NOMO-1 (cell line): ENCODE data around the gene TUFM.
"Not testable (repeated sequence)": the region's sequence is repeated elsewhere in the genome, so short reads cannot be mapped to it uniquely, and the experiment has no call there.

Experiments
- DNase-seq, 2 experiments: peaks; one replicate each; lab custom pipeline; 2025; ENCODE audit not compliant: unreplicated experiment in 2 of 2; lab: John Stamatoyannopoulos, UW

The TUFM gene

DNA sequence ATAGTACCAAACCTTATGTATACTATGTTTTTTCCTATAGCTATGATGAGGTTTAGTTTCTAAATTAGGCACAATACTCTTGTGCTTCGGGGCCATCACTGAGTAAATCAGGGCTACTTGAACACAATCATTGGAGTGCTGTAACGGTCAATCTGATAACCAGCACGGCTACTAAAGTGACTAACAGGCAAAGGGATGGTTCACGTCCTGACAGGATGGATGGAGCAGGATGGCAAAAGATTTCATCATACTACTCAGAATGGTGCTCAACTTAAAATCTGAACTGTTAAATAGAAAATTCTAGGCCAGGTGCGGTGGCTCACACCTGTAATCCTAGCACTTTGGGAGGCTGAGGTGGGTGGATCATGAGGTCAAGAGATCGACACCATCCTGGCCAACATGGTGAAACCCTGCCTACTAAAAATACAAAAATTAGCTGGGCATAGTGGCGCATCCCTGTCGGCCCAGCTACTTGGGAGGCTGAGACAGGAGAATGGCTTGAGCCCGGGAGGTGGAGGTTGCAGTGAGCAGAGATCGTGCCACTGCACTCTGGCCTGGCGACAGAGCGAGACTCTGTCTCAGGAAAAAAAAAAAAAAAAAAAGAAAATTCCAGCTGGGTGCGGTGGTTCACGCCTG is 7.0 kb downstream of the TUFM start:
- DNase-seq = no peak

DNA sequence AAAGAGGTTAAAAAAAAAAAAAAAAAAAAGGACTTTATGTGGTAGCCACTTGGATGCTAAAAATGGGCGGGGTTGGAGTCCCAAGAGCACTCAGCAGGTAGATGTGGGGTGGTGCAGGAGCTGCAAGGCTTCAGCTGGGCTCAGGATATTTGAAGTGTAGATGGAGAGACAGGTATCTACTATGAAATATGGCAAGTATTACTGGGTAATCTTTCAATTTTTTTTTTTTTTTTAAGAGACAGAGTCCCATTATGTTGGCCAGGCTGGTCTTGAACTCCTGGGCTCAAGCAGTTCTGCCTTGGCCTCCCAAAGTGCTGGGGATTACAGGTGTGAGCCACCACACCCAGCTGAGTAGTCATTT is 7.6 kb downstream of the TUFM start:
- no peak for DNase-seq

DNA sequence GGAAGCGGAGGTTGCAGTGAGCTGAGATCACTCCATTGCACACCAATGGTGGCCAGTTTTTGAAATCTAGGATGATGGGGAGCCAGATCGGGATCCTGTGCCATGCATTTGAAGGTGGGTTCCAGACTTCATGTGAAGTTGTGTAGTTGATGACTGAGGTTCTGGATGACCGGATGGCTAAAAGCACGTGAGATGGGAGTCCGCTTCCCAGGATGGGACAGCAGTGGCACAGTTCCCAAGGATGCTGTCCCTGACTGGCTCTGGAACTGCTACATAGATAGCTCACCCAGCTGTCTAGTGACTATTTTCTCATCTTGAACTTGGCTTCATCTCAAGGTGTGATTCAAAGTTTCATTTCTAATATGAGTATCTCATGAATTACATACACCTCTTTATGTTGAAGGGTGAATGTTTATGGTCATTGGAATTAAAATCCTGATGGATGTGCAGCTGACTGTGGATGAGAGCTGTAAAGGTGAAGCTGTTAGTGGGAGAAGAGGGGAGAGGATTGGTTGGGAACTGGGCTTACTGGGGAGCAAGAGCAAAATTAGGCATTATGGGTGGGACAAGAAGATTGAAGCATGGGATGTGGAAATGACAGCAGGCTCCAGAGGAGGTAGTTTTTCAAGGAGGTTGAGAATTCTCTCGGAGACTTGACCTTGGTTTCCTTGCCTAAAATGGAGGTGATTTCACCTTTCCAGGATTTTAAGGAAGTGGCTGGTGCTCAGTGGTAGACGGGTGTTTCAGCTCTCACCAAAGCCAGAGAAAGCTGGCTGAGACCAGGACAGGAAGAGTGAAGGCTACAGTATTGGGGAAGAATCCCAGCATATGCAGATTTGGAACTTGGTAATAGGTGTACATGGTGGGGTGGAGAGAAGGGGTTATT is 8.2 kb downstream of the TUFM start:
- no peak for DNase-seq

DNA sequence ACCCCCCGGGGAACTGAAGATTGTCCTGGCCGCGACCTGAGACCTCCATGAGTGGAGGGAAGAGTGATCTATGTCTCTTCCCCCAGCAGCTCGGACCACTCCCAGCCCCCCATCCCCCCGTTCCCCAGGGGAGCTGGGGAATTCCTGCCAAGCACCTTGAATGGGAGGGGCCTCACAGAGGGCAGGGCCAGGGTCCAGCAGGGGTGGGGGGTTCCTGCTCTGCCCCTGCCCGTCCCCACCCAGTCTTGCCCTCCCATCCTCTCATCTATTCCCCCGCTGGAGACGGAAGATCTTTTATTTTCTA is 9.4 kb downstream of the TUFM start:
- DNase-seq = no peak

DNA sequence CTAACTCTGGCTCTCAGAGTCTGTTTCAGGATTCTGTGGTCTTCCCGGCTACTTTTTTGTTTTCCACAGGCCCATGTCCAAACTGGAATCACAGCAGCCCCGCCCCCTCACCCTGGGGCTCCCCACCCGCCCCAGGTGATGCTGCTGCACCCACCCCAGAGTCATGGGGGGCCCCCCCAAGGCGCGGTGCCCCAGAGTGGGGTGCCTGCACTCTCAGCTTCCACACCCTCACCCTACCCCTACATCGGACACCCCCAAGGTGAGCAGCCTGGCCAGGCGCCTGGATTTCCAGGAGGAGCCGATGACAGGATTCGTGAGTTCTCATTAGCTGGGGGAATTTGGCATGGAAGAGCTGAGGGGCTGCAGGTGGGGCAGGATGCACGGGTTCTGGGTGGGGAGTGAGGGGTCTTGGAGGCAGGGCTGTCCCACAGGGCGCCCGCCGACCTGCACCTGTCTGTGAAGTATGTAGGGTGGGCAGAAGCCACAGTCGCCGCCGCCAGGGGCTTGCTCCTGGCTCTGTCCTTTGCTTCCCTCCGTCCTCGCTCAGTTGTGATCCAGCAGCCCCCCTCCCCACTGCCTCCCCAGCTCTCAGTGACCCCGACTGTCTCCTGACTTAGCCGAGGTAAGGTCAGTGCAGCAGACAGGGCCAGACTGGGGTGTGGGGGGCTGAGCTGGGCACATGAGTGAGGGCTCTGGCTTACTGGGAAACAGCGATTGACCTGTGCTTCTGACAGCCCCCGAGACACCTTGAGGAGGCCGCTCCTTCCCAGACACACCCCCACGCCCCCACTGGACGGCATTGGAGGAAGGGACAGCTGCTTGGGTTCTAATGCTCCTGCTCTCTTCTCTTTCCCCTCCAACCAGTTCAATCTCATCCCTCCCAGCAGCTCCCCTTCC is 10.0 kb downstream of the TUFM start:
- DNase-seq = no peak

DNA sequence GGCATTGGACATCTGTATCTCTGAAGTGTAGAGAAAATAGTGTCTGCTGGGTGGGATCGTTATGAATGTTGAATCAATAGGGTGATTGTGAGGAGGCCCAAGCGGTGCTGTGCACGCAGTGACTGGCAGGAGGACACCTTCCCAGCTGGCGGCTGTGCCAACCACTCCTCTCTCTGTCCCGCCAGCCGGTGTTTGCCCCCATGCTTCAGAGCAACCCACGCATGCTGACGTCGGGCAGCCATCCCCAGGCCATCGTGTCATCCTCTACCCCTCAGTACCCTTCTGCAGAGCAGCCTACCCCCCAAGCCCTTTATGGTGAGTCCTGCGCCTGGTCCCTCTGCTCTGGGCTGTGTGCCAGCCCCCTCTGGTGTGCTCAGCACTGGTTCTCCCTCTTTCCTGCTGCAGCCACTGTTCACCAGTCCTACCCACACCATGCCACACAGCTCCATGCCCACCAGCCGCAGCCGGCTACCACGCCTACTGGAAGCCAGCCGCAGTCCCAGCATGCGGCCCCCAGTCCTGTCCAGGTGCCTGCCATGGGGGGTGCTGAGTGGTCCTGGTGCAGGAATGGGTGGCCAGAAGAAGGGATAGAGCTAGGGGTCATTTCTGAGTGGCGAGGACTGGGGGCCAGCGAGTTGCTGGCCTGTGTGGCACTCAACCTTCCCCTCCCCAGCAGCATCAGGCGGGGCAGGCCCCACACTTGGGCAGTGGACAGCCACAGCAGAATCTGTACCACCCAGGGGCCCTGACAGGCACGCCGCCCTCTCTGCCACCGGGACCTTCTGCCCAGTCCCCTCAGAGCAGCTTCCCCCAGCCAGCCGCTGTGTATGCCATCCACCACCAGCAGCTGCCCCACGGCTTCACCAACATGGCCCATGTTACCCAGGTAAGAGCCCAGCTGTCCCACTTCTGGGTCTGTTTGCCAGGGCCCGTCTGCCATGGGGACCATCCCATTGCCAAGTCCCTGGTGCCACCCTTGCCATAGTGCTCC is 11.0 kb downstream of the TUFM start:
- DNase-seq = no peak

DNA sequence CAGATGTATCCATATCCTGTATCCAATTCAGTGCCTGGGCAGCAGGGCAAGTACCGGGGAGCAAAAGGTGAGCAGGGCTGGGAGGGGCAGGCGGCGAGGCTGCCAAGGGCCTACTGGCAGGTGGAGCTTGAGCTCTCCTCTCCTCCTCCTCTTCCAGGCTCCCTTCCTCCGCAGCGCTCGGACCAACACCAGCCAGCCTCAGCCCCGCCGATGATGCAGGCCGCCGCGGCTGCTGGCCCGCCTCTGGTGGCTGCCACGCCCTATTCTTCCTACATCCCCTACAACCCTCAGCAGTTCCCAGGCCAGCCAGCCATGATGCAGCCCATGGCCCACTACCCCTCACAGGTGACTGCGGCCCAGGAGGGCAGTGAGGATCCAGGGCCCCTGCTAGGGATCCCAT is 11.8 kb downstream of the TUFM start:
- DNase-seq = no peak

DNA sequence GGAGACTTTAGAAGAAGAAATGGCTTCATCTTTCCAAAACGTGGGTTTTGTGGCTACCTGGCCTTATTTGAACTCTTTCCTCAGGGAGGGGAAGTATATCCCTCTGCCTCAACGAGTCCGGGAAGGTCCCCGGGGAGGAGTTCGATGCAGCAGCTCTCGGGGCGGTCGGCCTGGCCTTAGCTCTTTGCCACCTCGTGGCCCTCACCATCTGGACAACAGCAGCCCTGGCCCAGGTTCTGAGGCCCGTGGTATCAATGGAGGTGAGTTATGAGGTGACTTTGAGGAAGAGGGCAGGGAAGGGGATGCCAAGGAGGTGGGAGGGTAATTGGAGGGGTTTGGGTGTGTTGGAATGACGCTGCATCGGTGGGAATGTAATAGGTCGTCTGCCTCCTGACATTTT is 15.6 kb downstream of the TUFM start:
- DNase-seq = no peak

DNA sequence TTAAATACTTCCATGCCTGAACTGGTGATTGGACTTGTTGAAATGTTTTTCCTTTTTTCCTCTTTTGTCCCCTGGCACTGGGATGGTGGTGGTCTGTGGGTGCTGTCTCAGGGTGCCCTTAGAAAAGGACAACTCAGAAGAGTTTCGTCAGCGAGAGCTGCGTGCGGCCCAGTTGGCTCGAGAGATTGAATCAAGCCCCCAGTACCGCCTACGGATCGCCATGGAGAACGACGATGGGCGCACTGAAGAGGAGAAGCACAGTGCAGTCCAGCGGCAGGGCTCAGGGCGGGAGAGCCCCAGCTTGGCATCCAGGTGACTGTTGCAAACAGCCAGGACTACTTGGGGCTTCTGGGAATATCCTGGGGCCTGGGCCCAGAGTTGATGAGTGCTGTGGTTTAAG is 16.4 kb downstream of the TUFM start:
- DNase-seq = no peak

DNA sequence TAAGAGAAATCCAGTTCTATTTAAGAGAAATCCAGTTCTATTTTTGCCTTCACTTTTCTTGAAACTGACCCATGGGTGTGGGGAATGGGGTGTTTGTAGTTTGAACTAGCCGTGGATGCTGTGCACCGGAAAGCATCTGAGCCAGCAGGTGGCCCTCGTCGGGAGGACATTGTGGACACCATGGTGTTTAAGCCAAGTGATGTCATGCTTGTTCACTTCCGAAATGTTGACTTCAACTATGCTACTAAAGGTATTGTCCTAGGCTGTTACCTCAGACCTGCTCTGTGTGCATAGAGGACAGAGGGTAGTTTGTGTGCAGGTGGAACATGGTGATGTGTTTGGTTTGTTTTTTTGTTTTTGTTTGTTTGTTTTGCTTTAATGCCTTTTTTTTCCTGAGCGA is 20.0 kb downstream of the TUFM start:
- DNase-seq = no peak

DNA sequence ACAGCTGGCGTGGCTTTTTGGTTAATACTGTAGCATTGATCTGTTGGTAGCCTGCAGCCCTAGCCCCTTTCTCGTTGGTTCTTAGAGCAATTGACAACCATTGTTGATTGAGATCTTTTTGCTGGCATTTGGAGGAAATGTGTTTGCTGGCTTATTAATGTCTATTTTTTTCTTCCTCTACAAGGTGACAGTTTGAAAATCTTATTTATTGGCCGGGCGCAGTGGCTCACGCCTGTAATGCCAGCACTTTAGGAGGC is 21.5 kb downstream of the TUFM start:
- no peak for DNase-seq

DNA sequence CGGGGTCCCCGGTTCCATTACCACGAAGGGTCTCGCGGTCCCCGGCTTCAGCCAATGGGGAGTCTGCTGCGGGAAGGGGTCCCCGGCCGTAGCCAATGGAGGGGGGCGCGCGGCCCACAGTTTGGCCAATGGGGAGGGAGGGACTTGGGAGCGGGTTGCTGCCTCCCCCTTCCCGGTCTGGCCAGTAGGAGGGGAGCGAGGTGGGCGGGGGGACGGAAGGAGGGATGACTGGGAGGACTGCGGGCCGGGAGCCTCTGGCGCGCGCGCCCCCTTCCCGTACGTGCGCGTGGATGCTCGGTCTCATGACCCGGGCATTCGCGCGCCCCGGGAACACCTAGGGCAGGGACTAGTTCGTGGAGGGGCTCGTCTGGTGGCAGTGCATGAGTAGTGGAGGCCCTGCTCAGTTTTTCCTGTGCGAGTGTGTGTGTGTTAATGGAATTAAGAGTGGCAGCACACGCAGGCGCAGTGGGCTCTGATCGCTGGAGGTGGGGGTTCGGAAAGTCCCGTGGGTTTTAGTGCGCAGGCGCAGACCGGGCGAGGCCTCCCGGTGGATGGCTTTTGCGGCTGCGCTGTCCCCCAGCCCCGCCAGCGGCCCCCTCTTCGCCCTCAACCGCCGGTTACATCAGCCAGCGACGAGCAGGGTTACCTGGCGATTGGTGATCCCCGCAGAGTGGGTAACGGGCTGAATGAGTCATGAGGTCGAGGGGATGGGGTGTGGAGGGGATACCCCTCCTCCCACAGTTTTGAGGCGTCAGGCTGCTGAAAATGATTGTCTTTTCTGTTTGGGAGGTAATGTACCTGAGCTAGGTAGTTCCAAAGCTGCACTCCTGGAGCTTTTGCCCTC is 22.1 kb downstream of the TUFM start:
- peak; percentile 95 to 98 for DNase-seq

DNA sequence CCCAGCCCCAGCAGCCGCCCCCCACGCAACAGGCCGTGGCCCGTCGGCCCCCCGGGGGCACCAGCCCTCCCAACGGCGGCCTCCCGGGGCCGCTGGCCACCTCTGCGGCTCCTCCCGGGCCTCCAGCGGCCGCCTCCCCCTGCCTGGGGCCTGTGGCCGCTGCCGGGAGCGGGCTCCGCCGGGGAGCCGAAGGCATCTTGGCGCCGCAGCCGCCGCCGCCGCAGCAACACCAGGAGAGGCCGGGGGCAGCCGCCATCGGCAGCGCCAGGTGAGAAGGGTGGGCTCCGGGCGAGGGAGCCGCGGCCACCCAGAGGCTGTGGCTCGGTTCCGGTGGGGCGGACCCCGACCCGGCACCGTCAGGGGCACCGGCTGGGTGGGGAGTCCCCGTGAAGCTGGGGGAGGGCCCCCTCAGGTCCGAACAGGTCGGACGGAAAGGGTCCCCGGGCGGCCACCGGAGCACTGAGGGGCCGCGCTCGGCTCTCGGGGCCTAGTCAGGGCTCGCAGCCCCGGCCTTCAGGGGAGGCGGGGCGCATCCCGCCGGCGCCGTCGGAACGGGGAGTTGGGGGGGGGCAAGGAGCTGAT is 22.8 kb downstream of the TUFM start:
- no peak for DNase-seq

DNA sequence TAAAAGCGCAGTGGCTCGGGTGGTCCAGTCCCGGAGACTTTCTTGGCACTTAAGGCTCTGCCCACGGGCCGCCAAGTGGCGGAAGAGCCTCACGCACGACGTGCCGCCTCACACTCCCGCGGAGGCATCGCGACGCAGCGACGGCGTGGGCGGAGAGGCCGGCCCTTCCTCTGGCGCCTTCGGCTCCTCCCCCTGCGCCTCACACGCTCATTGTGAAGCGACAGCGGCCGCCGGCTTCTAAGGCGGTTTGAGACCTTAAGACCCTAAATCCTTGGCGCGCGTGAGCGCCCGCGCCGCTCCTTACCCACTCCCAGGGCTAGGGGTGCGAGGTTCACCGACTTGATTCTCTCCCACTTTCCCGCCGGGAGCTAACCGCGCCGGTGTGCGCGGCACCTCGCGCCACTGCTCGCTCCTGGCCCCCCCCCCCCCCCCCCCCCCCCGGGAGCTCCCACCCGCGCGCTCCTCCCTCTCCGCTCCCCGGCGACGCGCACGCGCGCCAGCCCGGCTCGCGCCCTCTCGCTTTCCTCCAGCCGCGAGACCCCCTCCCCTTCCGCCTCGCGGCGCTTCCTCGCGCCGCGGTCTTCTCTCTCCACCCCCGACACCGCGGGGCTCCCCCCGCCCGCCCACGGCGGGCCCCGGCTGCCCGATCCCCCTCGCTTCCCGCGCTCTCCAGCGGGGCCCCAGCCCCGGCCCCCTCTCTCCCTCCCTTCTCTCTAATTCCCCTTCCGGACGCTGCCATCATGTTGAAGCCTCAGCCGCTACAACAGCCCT is 23.4 kb downstream of the TUFM start, which contains the start of gene ATXN2L:
Gene ATXN2L (plus strand): TSS at position 480 of the 771 bp plus-strand sequence. CDS start 261 bp downstream, at position 741.
- DNase-seq = peak; percentile 87 to 96

DNA sequence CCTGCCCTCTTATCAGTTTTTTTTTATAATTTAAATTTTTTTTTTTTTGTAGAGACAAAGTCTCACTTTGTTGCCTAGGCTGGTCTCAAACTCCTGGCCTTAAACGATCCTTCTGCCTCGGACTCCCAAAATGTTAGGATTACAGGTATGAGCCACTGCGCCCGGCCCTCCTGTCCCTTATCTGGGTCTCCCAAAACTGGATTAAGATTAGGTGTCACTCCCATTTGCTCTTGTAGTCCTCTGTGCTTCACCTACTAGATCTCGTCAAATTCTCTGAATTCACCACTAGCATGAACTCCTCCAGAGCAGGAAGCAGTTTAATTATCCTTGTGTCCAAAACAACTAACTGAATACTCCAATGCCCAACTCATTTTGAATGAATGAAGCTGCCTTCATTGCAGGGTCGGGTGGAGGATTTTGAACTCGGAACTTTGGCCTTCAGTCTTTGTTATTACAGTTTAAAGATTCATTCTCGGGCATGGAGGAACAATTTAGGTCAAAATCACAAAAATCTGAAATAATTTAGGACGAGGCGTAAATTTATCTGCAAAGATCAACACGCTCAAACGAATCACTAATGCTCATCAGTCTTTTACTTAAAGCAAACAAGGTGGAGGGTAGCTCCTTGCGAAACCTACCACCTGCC is 24.2 kb downstream of the TUFM start:
- no peak for DNase-seq

DNA sequence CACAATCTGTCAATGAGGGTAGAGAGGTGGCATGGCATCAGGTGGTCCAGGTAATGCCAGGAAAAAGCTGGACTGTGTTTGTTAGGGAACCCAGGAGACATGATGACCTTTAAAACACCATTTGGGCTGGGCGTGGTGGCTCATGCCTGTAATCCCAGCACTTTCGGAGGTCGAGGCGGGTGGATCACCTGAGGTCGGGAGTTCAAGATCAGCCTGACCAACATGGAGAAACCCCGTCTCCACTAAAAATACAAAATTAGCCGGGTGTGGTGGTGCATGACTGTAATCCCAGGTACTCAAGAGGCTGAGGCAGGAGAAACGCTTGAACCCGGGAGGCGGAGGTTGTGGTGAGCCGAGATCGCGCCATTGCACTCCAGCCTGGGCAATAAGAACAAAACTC is 25.6 kb downstream of the TUFM start:
- not testable (repeated sequence) for DNase-seq

DNA sequence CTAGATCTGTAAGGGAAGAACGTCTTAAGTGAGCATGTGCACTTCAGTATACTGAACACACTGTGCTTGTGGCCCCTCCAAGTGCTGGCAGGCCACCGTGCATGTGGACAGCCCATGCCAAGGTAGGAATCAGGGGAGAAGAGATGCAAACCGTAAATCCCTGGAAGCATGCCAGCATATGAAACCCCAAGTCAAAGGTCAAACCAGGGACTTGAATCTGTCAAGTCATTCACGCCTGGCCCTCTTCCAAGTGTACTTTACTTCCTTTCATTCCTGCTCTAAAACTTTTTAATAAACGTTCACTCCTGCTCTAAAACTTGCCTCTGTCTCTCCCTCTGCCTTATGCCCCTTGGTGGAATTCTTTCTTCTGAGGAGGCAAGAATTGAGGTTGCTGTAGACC is 26.1 kb downstream of the TUFM start:
- DNase-seq = peak in 1 of 2 experiments; percentile 24
